ENCODE results near the gene COL4A2. TPM values are rescaled to one million over a fixed set of nuclear protein-coding genes. Genes with fewer than 3 reads are reported as not detected.
A peak's percentile ranks its signal among the peaks of the same experiment; 100 is the strongest.

Gene COL4A2
- total and polyA plus RNA-seq, 12 donors: 70.9 to 1,589 (median 171) TPM

GRCh38 chr13:110285991-110286832 lies 20.9 kb upstream of the COL4A2 start:
- no peaks in the 10 kb centered on the region for H3K9me3 ChIP-seq (replicated peaks in 1 of 3)
- intact Hi-C loops (cut with DNase I): no loop called here
- H3K27ac ChIP-seq: peak overlapping the region in 1 of 5 donors; percentile 46
- H3K4me3 ChIP-seq: no peak overlapping the region
- TF ChIP-seq POLR2A (IDR thresholded peaks at IDR 0.05): no peak
- TF ChIP-seq CTCF (IDR thresholded peaks at IDR 0.05): no peak
- H3K4me1 ChIP-seq (replicated peaks in 1 of 2): peaks cover 0 to 16% of the 10 kb centered on the region in 2 donors
- peak in 1 of 7 donors; percentile 45 for DNase-seq
- peaks cover 0 to 4% of the 10 kb centered on the region in 2 donors for H3K36me3 ChIP-seq (replicated peaks in 1 of 2)
- H3K27me3 ChIP-seq: no peaks in the 10 kb centered on the region
- WGBS, 4 donors: 76 to 86% (median 85%) methylated on average over 14 of the region's 14 CpGs

GRCh38 chr13:110286833-110287819 lies 20.0 kb upstream of the COL4A2 start:
- peaks cover 0 to 12% of the 10 kb centered on the region in 2 donors for H3K4me1 ChIP-seq (replicated peaks in 1 of 2)
- 43 to 61% (median 47%) methylated on average over 21 of the region's 21 CpGs for WGBS, 4 donors
- H3K9me3 ChIP-seq (replicated peaks in 1 of 3): no peaks in the 10 kb centered on the region
- H3K36me3 ChIP-seq (replicated peaks in 1 of 2): peaks cover 0 to 4% of the 10 kb centered on the region in 2 donors
- intact Hi-C loops (cut with DNase I): no loop called here
- TF ChIP-seq CTCF (IDR thresholded peaks at IDR 0.05) (no peak), POLR2A (IDR thresholded peaks at IDR 0.05) (no peak)
- no peaks in the 10 kb centered on the region for H3K27me3 ChIP-seq
- H3K4me3 ChIP-seq: no peak overlapping the region
- peak in 1 of 7 donors; percentile 45 for DNase-seq
- H3K27ac ChIP-seq: peak overlapping the region in 2 of 5 donors; percentile 46 to 49

GRCh38 chr13:110289174-110289573 lies 17.9 kb upstream of the COL4A2 start:
- intact Hi-C loops (cut with DNase I): no loop called here
- TF ChIP-seq POLR2A (IDR thresholded peaks at IDR 0.05) (no peak), CTCF (IDR thresholded peaks at IDR 0.05) (no peak)
- H3K27ac ChIP-seq: no peak overlapping the region
- H3K27me3 ChIP-seq: no peaks in the 10 kb centered on the region
- no peak overlapping the region for H3K4me3 ChIP-seq
- H3K36me3 ChIP-seq (replicated peaks in 1 of 2): peaks cover 0 to 4% of the 10 kb centered on the region in 2 donors
- H3K4me1 ChIP-seq (replicated peaks in 1 of 2): peaks cover 0 to 11% of the 10 kb centered on the region in 2 donors
- DNase-seq: peak in 1 of 7 donors; percentile 42
- no peaks in the 10 kb centered on the region for H3K9me3 ChIP-seq (replicated peaks in 1 of 3)
- 86 to 97% (median 90%) methylated on average over 9 of the region's 9 CpGs for WGBS, 4 donors

- intact Hi-C loops (cut with DNase I): no loop called here
- 88 to 97% (median 94%) methylated on average over 11 of the region's 11 CpGs for WGBS, 4 donors
- DNase-seq: peak in 1 of 7 donors; percentile 13
- Histone ChIP-seq H3K36me3 (replicated peaks in 1 of 2) (peaks cover 0 to 4% of the 10 kb centered on the region in 2 donors), H3K9me3 (replicated peaks in 1 of 3) (no peaks in the 10 kb centered on the region), H3K4me1 (replicated peaks in 1 of 2) (peaks cover 0 to 11% of the 10 kb centered on the region in 2 donors), H3K27ac (no peak overlapping the region), H3K27me3 (no peaks in the 10 kb centered on the region), H3K4me3 (no peak overlapping the region)
- TF ChIP-seq CTCF (IDR thresholded peaks at IDR 0.05) (no peak), POLR2A (IDR thresholded peaks at IDR 0.05) (no peak)
Observed at GRCh38 chr13:110289661-110290060, 17.4 kb upstream of the COL4A2 start.
